Trophoblast cell (in vitro differentiated cells and primary cell): ENCODE measurements around the gene FAM47E.

ENCODE experiments used
- DNase-seq, 2 donors: peaks; one replicate each; pipeline ENCODE4 v3.0.0-alpha.2; 2016
- H2AFZ ChIP-seq: 2 replicates; pipeline ENCODE4 v1.6.1; 2013; ENCODE audit warnings: low read length, moderate library complexity, mild to moderate bottlenecking; ENCODE audit not compliant: insufficient read depth, poor library complexity
- H2AK5ac ChIP-seq: 2 replicates; pipeline ENCODE4 v1.6.1; 2013; ENCODE audit warnings: mild to moderate bottlenecking, low read length
- H2BK120ac ChIP-seq: 2 replicates; pipeline ENCODE4 v1.6.1; 2013; ENCODE audit warnings: low read length, mild to moderate bottlenecking, moderate library complexity; ENCODE audit not compliant: insufficient read depth, poor library complexity
- H2BK12ac ChIP-seq: 2 replicates; pipeline ENCODE4 v1.6.1; 2013; ENCODE audit warnings: mild to moderate bottlenecking, low read length, moderate library complexity
- H2BK5ac ChIP-seq: 2 replicates; pipeline ENCODE4 v1.6.1; 2013; ENCODE audit warnings: low read length, low read depth, moderate library complexity, mild to moderate bottlenecking; ENCODE audit not compliant: poor library complexity
- H3K14ac ChIP-seq: 2 replicates; pipeline ENCODE4 v1.6.1; 2013; ENCODE audit warnings: mild to moderate bottlenecking, low read length
- H3K18ac ChIP-seq: 2 replicates; pipeline ENCODE4 v1.6.1; 2013; ENCODE audit warnings: mild to moderate bottlenecking, low read length
- H3K23ac ChIP-seq: 2 replicates; pipeline ENCODE4 v1.6.1; 2013; ENCODE audit warnings: low read length
- H3K27ac ChIP-seq: 2 replicates; pipeline ENCODE4 v1.5.1; 2013; ENCODE audit warnings: low read depth, mild to moderate bottlenecking, inconsistent platforms, low read length, moderate library complexity
- H3K27me3 ChIP-seq: 2 replicates; pipeline ENCODE4 v1.6.1; 2013; ENCODE audit warnings: inconsistent platforms, mild to moderate bottlenecking, low read length, moderate library complexity; ENCODE audit not compliant: insufficient read depth
- H3K36me3 ChIP-seq, 2 experiments: 1 replicate in 1 of 2; 2 replicates in 1 of 2; pipeline ENCODE4 v1.6.1; 2013; ENCODE audit warnings: low read length in 2 of 2, mild to moderate bottlenecking in 2 of 2, moderate library complexity in 1 of 2; ENCODE audit not compliant: insufficient read depth in 2 of 2, control insufficient read depth in 1 of 2
- H3K4ac ChIP-seq: 2 replicates; pipeline ENCODE4 v1.6.1; 2013; ENCODE audit warnings: low read depth, mild to moderate bottlenecking, low read length, moderate library complexity
- H3K4me1 ChIP-seq, 2 experiments: 1 replicate in 1 of 2; 2 replicates in 1 of 2; pipeline ENCODE4 v1.6.1; 2013; ENCODE audit warnings: low read length in 2 of 2, mild to moderate bottlenecking in 2 of 2, moderate library complexity in 1 of 2; ENCODE audit not compliant: insufficient read depth in 2 of 2, control insufficient read depth in 1 of 2
- H3K4me2 ChIP-seq: 2 replicates; pipeline ENCODE4 v1.6.1; 2013; ENCODE audit warnings: inconsistent platforms, mild to moderate bottlenecking, low read length, moderate library complexity
- H3K4me3 ChIP-seq: 2 replicates; pipeline ENCODE4 v1.5.1; 2013; ENCODE audit warnings: mild to moderate bottlenecking, low read depth, low read length, inconsistent platforms
- H3K79me1 ChIP-seq: one replicate; pipeline ENCODE4 v1.6.1; 2013; ENCODE audit warnings: low read length
- H3K79me2 ChIP-seq: 2 replicates; pipeline ENCODE4 v1.6.1; 2013; ENCODE audit warnings: low read length, mild to moderate bottlenecking; ENCODE audit not compliant: control insufficient read depth, insufficient read depth, poor library complexity
- H3K9ac ChIP-seq: 2 replicates; pipeline ENCODE4 v1.6.1; 2013; ENCODE audit warnings: mild to moderate bottlenecking, low read length
- H3K9me3 ChIP-seq: 2 replicates; pipeline ENCODE4 v1.6.1; 2013; ENCODE audit warnings: low read depth, mild to moderate bottlenecking, control low read depth, inconsistent platforms, low read length; ENCODE audit not compliant: insufficient read depth
- H4K12ac ChIP-seq: 2 replicates; pipeline ENCODE4 v1.6.1; 2013; ENCODE audit warnings: low read depth, mild to moderate bottlenecking, low read length, moderate library complexity
- H4K8ac ChIP-seq: 2 replicates; pipeline ENCODE4 v1.6.1; 2013; ENCODE audit warnings: low read depth, mild to moderate bottlenecking, low read length, moderate library complexity
- H4K91ac ChIP-seq: one replicate; pipeline ENCODE4 v1.6.1; 2013; ENCODE audit warnings: low read depth, mild to moderate bottlenecking, low read length, moderate library complexity
- WGBS: extraction: QIAGEN DNeasy Blood & Tissue Kit; methylation state at CpG from one replicate; pipeline ENCODE4 v1.1.7; 2013; ENCODE audit warnings: missing lambda C conversion rate; ENCODE audit not compliant: insufficient read length, insufficient coverage; ENCODE audit errors: extremely low coverage; 5-methylcytosine and 5-hydroxymethylcytosine counted together

The FAM47E gene

DNA sequence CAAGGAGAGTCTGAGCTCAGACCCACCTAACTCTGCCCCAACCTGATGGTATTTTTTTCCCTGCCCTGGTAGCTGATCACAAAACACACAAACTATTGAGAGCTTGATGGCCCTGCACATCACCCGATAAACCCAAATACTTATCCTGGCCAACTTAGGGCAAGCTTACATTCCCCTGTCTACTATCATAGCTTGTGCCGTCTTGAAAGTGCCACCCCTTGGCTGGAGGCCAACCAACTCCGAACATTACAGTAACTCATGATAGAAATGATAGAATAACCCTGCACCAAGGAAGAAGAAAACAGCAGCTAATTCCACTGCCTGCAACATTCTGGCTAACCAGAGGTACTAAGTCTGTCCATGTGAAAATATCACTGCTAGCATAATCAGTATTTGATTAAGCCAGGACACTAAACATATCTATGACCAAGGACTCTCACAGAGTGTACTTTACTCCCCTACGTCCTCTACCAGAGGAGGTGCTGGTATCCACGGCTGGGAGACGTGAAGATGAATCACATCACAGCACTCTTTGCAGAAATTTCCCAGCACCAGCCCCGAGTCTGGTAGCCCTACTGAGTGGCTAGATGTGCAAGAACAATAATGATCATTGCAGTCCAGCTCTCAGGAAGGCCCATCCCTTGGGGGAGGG lies 63.9 kb downstream of the FAM47E start:
- no peak overlapping the region for H3K4me2 ChIP-seq
- H4K91ac ChIP-seq, result no peak overlapping the region
- H3K36me3 ChIP-seq, result no peaks in the 10 kb centered on the region
- H2AFZ ChIP-seq, result no peak overlapping the region
- no CpG with 5 or more reads among the region's 7 CpGs for WGBS
- H3K27ac ChIP-seq, result no peak overlapping the region
- no peaks in the 10 kb centered on the region for H3K79me2 ChIP-seq
- H3K14ac ChIP-seq, result no peak overlapping the region
- no peak overlapping the region for H2AK5ac ChIP-seq
- no peak overlapping the region for H4K8ac ChIP-seq
- no peak overlapping the region for H4K12ac ChIP-seq
- no peak overlapping the region for H3K9ac ChIP-seq
- H2BK120ac ChIP-seq, result no peak overlapping the region
- H3K4me1 ChIP-seq, result no peaks in the 10 kb centered on the region
- H3K79me1 ChIP-seq, result no peaks in the 10 kb centered on the region
- DNase-seq, result no peak
- no peak overlapping the region for H3K4ac ChIP-seq
- no peak overlapping the region for H3K18ac ChIP-seq
- peaks cover 4% of the 10 kb centered on the region for H3K9me3 ChIP-seq
- H2BK5ac ChIP-seq, result no peak overlapping the region
- H3K27me3 ChIP-seq, result no peaks in the 10 kb centered on the region
- no peak overlapping the region for H3K4me3 ChIP-seq
- no peak overlapping the region for H2BK12ac ChIP-seq
- H3K23ac ChIP-seq, result no peak overlapping the region

DNA sequence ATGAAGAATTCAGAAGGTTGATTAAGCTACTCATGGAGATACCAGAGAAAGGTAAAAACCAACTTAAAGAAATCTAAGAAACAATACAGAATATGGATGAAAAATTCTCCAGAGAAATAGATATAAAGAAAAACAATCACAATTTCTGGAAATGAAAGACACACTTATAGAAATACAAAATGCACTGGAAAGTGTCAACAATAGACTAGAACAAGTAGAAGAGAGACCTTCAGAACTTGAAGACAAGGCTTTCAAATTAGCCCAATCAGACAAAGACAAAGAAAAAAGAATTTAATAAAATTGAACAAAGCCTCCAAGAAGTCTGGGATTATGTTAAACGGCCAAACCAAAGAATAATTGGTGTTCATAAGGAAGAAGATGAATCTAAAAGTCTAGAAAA lies 64.6 kb downstream of the FAM47E start:
- H3K36me3 ChIP-seq, result no peaks in the 10 kb centered on the region
- H3K79me2 ChIP-seq, result no peaks in the 10 kb centered on the region
- H3K4ac ChIP-seq, result no peak overlapping the region
- H2BK120ac ChIP-seq, result no peak overlapping the region
- H2AFZ ChIP-seq, result no peak overlapping the region
- no peak overlapping the region for H4K12ac ChIP-seq
- H2BK5ac ChIP-seq, result no peak overlapping the region
- H3K4me2 ChIP-seq, result no peak overlapping the region
- no peaks in the 10 kb centered on the region for H3K4me1 ChIP-seq
- H3K4me3 ChIP-seq, result no peak overlapping the region
- no peak overlapping the region for H3K9ac ChIP-seq
- H4K8ac ChIP-seq, result no peak overlapping the region
- no peak overlapping the region for H3K18ac ChIP-seq
- no peak overlapping the region for H2BK12ac ChIP-seq
- no peak overlapping the region for H3K14ac ChIP-seq
- H2AK5ac ChIP-seq, result no peak overlapping the region
- H3K27ac ChIP-seq, result no peak overlapping the region
- H3K27me3 ChIP-seq, result no peaks in the 10 kb centered on the region
- WGBS, result no CpG with 5 or more reads among the region's 1 CpG
- H3K23ac ChIP-seq, result no peak overlapping the region
- DNase-seq, result no peak
- no peak overlapping the region for H4K91ac ChIP-seq
- H3K9me3 ChIP-seq, result peaks cover 4% of the 10 kb centered on the region
- no peaks in the 10 kb centered on the region for H3K79me1 ChIP-seq

DNA sequence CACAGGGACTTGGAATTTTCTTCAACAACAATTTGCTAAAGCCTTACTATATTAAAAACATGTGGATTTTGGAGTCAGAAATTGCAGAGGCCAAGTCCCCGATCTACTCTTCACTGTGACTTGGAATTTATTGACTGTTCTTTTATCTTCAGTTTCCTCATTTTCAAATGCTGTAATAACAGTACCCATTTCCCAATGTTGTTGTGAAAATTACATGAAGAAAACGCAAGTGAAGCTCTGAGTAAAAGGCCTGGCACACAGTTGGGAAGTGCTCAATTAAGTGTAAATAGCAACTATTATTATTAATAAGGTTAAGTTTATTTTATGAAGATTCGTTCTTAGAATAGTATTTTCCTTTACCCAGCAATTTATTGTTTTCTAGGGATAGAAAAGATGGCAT lies 70.7 kb downstream of the FAM47E start:
- WGBS, result no CpG with 5 or more reads among the region's 3 CpGs
- H3K4ac ChIP-seq, result no peak overlapping the region
- no peak overlapping the region for H2AFZ ChIP-seq
- H2BK120ac ChIP-seq, result no peak overlapping the region
- no peak for DNase-seq
- no peaks in the 10 kb centered on the region for H3K36me3 ChIP-seq
- H3K27me3 ChIP-seq, result no peaks in the 10 kb centered on the region
- H3K79me1 ChIP-seq, result no peaks in the 10 kb centered on the region
- H4K91ac ChIP-seq, result no peak overlapping the region
- no peak overlapping the region for H3K9ac ChIP-seq
- H3K23ac ChIP-seq, result no peak overlapping the region
- no peak overlapping the region for H3K4me2 ChIP-seq
- H2BK12ac ChIP-seq, result no peak overlapping the region
- no peak overlapping the region for H3K27ac ChIP-seq
- H3K79me2 ChIP-seq, result no peaks in the 10 kb centered on the region
- H3K4me3 ChIP-seq, result no peak overlapping the region
- no peaks in the 10 kb centered on the region for H3K4me1 ChIP-seq
- no peak overlapping the region for H4K8ac ChIP-seq
- H2AK5ac ChIP-seq, result no peak overlapping the region
- H4K12ac ChIP-seq, result no peak overlapping the region
- H3K14ac ChIP-seq, result no peak overlapping the region
- H2BK5ac ChIP-seq, result no peak overlapping the region
- H3K9me3 ChIP-seq, result peaks cover 3% of the 10 kb centered on the region
- H3K18ac ChIP-seq, result no peak overlapping the region

DNA sequence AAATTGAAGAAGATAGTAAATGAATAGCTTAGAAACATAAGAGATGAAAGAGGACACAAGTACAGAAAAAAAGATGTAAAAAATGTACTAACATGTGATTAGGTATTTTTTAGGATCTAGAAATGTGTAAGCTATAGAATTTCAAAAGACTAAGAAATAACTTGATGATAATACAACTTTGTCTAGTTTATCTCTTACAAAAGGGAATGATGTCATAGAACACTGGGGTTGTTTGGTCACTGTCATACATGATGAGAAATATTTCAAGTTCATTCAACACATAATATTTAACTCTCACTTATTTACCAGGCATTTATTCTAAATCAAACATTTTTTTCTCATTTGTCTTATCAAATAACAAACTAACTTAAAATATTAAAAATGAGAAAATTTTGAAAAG lies 73.6 kb downstream of the FAM47E start:
- Histone ChIP-seq H4K91ac (no peak overlapping the region), H2AFZ (no peak overlapping the region), H3K23ac (no peak overlapping the region), H2BK5ac (no peak overlapping the region), H3K79me1 (no peaks in the 10 kb centered on the region), H3K4ac (no peak overlapping the region), H2BK12ac (no peak overlapping the region), H3K36me3 (no peaks in the 10 kb centered on the region), H3K9ac (no peak overlapping the region), H3K27me3 (no peaks in the 10 kb centered on the region), H3K9me3 (peaks cover 3% of the 10 kb centered on the region), H2BK120ac (no peak overlapping the region), H3K4me3 (no peak overlapping the region), H3K14ac (no peak overlapping the region), H3K4me1 (no peaks in the 10 kb centered on the region), H3K79me2 (no peaks in the 10 kb centered on the region), H4K8ac (no peak overlapping the region), H2AK5ac (no peak overlapping the region), H3K27ac (no peak overlapping the region), H3K4me2 (no peak overlapping the region), H3K18ac (no peak overlapping the region), H4K12ac (no peak overlapping the region)
- no peak for DNase-seq
